ENCODE measurements around the gene PCARE. TPM values are rescaled to one million over a fixed set of nuclear protein-coding genes. Genes with fewer than 3 reads are reported as not detected.
"Not testable (repeated sequence)": the region's sequence is repeated elsewhere in the genome, so short reads cannot be mapped to it uniquely, and the experiment has no call there.

Gene PCARE
- total RNA-seq, 1 donor from 2014 or later, result not detected

DNA sequence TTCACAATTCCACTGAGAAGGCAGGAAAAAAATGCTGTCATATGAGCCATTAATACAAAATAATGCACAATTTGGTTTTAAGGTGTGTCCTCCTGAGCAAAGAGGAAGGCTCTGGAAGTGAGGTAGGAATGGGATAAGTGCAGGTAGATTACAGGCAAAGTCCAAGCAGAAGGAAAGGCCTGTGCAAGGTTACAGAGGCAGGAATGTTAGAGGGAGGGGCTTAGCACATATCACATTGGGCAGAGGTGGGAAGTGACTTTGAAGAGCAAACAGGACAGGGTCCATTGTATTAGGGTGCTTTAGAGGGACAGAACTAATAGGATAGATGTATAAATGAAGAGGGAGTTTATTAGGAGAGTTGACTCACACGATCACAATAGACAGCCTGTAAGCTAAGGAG is 26.2 kb upstream of the PCARE start:
- DNase-seq (ENCODE audit: low spot score in 2 of 2) (no peak), FAIRE-seq (no peak)

DNA sequence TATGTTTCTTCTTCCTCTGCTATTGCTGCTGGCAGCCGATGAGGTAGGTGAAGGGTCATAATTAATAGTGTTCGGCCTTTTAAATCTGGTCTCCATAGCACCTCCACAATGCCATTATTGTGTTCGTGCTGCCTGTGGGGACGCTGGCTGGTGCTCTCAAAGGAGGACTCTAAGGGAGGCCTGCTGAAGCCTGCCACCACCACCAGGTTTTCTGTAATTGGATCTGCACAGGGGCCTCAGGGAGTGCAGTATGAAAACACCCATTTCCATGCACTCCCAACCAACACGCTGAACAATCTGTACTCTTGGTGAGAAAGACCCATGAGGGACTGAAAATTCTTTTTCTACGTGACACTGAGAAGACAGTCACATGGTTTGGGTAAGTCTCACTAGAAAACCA is 23.2 kb upstream of the PCARE start:
- FAIRE-seq (no peak), DNase-seq (ENCODE audit: low spot score in 2 of 2) (no peak)

DNA sequence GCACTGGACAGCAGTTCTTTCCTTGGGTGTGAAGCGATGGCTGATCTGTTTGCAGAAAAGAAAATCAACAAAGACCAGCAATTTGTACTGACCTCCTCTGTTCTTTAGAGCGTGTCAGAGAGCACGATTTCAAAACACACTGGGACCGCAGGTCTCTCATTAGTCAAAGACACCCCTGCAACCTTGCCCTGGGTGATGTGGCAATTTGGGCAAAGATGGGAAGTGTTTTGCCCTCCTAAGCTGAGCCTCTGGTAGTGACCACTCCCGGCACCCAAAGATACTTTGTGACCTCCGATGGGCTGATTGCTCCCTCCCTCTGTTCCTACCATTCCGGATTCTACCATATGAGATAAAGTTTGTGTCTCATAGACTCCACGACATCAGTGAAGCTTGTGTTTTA is 22.6 kb upstream of the PCARE start:
- FAIRE-seq (no peak), DNase-seq (ENCODE audit: low spot score in 2 of 2) (no peak)

DNA sequence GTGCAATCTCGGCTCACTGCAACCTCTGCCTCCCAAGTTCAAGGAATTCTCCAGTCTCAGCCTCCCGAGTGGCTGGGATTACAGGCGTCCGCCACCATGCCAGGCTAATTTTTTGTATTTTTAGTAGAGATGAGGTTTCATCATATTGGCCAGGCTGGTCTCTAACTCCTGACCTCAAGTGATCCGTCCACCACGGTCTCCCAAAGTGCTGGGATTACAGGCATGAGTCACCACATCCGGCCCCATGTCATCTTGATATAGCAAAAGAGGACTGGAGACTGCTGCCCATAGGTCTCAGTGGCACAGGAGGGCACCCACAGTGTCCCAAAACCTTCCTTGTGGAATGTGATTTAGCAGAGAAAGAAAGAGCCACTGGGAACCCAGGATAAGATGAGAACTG is 16.0 kb upstream of the PCARE start:
- FAIRE-seq; DNase-seq (ENCODE audit: low spot score in 2 of 2): not testable (repeated sequence)

DNA sequence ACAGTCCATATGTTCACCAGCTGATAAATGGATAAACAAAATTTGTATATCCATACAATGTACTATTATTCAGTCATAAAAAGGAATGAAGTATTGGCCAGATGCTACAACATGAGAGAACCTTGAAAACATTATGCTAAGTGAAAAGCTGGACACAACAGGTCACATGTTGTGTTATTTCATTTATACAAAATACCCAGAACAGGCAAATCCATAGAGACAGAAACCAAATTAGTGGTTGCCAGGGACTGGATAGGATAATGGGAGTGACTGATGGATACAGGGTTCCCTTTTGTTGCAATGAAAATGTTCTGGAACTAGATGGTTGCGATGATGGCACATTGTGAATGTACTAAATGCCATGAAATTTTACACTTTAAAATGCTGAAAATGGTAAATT is 10.2 kb upstream of the PCARE start:
- FAIRE-seq (no peak), DNase-seq (ENCODE audit: low spot score in 2 of 2) (no peak)

DNA sequence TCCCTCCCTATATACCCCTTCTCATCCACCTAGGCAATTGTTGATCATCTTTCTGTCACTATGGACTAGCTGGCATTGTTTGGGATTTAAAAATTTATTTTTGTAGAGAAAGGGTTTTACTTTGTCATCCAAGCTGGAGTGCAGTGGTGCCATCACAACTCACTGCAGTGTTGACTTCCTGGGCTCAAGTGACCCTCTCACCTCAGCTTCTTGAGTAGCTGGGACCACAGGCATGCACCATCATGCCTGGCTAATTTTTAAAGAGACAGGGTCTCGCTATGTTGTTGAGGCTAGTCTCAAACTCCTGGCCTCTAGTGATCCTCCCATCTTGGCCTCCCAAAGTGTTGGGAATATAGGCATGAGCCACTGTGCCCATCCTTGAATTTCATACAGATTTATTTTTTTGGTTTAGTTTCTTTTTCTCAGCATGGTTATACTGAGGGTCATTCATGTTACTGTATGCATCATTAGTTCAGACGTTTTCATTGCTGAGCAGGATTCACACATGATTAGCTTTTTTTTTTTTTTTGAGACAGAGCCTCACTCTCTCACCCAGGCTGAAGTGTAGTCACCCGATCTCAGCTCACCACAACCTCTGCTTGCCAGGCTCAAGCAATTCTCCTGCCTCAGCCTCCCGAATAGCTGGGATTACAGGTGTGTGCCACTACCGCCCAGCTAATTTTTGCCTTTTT is 8.6 kb upstream of the PCARE start:
- no peak for FAIRE-seq
- DNase-seq (ENCODE audit: low spot score in 2 of 2), result no peak

DNA sequence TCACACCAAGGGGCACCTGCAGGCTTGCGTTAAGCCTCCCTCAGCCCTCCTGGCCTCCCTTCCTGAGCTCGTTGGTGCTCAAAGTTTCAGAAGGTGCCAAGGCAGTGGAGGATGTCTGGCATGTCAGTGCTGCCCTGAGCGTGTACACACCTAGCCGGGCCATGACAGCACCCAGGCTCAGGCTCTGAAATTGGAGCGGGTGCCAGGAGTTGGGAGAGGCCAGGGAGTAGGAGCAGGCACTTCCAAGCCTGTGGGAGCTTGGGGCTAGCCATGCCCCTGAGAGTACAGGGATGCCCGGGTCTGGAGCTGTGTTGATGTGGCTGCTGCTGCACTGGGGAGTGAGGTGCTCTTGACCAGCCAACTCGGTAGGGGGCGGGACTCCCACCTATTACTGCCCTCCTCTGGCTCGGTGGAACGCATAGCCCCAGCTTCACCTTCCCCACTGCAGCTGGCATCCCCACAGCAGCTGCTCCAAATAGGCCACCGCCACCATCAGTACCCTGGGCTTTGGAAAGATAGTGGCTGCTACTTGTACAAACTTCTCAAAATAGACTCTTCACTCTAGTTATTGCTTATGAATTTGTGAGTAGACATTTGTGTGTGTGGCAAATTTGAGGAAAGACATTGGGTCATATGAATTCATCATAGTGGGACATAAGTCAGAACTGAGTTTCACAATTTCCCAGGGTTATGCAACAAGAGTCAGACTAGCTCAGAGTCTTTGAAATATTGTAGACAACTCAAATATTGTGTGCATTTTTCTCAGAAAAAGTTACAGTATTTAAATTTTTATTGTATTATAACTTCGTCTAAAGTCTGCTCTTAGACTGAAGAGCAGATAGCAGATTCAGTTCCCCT is 6.8 kb upstream of the PCARE start:
- FAIRE-seq, result no peak
- no peak for DNase-seq (ENCODE audit: low spot score in 2 of 2)

DNA sequence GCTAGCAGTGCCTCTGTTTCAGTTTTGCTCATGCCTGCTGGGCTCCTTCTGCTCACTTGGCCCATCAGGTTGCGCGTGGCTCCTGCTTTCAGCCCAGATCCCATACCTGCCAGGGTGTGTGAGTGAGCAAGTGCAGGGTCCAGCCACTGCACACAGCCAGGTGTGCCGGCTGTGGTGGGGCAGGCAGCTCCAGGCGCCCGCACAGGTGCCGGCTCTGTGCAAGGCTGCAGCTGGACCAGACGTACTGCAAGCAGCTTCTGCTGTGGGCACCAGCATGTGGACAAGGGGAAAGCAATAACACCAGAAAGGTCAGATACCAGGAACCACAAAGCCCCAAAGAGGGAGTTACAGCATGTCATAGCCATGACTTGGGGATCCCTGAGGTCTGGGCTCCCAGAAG is 5.6 kb upstream of the PCARE start:
- FAIRE-seq (no peak), DNase-seq (ENCODE audit: low spot score in 2 of 2) (no peak)

DNA sequence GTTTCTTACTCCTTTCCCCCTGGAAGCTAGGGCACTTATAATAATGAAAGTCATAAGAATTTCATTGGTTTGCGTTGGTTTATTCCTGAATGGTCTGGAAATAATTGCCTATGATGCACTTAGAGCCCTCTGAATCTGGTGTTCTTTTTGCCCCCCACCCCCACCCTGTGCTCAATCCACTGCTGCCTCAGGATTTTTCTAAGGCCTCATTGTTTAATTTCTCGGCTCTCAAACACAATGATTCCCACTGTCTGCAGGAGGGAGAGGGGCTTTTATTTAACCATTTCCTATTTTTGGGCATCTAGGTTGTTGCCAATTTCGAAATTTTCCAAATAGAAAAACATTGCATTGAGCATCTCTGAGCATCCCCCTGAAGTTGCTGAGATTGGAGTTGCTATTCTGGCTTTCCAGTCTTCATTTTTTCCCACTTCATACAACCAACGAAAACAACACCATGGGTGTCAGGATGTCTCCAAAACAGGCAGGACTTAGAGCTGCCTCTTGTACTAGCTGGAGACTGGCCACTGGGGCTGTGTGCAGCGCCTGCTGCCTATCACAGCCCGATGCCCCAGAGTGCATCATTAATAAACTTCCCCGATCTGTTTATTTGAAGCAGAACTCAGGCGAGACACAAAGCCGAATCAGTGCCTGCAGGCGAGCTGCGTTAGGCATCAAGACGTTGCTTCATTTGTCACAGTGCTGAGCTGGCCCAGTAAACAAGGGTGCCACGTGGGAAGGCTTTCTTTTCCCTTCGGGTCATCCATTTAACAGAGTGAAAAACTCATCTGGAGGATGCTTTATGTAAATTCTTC is 1.8 kb upstream of the PCARE start:
- DNase-seq (ENCODE audit: low spot score in 2 of 2), result peak; percentile 32 to 61

DNA sequence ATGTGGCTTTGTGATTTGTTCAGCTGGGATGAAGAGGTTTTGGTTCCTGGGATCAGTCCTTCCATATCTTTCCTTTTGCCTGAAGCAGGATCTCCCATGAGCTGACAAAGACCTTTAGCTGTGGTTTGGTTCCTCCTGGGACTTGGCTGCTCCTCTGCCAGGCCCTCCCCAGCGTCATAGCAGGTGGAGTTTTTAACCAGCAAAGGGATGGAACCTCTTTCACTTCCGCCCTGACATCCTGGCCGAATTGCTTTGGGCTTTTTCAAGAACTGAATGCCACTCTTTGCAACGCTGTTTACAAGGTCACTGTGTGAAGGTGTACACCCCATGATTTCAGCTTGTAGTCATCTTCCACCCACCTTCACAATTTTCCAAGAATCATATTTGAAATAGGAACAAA is 390 bp downstream of the PCARE start:
- no peak for FAIRE-seq

More for the DNA sequence above, 1.8 kb upstream of the PCARE start:
- FAIRE-seq, result no peak

DNA sequence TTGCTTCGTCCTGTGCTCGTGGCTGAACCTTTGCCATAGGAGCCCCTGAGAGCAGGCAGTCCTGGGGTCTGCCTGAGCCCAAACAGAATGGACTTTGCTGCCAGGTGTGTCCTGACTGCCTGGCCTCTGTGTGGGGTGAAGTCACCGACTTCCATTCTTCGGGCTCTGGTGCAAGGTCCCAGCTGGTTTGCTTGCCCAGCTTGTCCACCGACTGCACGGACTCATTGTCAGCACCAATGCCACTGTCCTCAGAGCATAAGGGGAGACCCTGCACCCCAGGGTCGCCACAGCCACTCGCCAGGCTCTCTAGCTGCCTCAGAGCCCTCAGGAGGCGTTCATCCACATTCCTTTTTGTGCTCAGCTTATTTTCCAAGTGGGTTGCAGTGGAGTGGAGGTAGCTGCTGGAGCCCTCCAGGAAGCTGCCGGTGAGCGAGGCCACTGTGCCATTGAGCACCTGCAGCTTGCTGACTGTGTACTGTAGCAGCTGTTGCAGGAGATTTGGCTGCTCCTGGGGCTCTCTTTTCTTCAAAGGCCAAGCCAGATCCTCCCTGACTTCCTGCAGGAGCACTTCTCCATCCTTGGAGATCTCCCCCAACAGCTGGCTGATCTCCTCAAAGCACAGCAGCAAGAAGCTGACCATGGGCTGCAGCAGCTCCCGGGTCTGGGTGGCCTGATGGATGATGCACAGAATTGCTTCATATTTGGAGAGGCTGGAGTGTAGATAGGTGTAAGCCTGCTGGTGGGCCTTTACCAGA is 1.2 kb downstream of the PCARE start:
- DNase-seq (ENCODE audit: low spot score in 2 of 2), result no peak
- no peak for FAIRE-seq

More for the DNA sequence above, 390 bp downstream of the PCARE start:
- no peak for DNase-seq (ENCODE audit: low spot score in 2 of 2)

DNA sequence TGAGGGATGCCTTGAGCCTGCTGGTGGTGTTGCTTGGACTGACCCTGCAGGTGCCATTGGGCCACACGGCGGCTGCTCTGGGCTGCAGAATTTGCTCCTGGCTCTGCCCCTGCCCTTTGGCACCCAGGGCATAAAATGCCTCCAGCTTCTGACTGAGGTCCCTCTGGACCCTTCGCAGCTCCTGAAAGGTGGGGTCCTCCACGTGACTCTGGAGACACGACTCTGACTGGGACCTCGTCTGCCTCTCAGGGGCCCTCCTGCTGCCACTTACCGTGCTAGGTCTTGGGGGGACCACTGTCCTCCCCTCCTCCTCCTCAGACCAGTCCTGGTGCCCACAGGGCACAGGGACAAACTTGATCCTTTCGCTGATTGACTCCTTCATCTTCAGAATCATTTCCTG is 2.1 kb downstream of the PCARE start:
- DNase-seq (ENCODE audit: low spot score in 2 of 2) (no peak), FAIRE-seq (no peak)

DNA sequence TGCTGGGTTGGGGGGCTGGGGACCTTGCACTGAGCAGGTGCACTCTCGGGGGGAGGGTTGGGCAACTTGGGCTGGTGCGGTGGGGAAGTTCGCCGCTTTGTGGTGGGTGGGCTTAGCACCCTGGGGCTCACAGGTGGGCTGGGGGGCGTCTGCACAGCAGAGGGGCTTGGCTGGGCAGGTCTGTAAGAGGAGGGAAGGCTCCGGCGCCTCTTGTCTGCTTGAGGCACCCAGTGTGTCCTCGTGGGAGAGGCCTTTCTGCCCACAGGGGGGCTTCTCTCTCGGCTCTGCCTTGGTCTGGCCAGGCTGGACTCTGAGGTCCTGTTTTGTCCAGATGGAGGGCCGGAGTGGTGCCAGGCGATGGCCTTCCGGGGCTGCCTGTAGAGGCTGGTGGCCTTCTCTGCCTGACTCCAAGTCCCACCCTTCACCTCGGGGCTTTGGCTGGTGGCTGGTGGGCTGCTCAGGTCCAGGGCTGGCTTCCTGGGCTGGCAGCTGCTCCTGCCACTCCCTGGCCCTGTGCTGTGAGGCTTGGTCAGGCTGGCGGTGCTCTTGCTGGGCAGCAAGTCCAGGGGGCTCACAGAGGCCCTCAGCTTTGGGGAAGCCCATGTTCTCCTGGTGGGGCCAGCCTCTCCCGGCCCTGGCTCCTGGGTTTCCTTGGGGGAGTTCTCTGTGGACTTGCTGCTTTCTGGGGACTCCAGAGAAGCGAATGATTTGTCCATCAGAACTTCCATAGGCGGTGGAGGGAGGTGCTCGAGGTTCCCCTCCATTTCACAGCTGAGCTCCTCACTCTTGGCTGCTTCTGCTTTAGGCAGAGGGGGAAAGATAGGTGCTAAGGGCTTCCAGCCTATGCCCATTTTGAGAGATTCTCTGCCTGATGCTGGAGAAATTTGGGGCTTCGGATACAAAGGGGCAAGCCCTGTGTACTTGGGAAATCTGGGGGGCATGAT is 3.0 kb downstream of the PCARE start:
- DNase-seq (ENCODE audit: low spot score in 2 of 2) (no peak), FAIRE-seq (no peak)

DNA sequence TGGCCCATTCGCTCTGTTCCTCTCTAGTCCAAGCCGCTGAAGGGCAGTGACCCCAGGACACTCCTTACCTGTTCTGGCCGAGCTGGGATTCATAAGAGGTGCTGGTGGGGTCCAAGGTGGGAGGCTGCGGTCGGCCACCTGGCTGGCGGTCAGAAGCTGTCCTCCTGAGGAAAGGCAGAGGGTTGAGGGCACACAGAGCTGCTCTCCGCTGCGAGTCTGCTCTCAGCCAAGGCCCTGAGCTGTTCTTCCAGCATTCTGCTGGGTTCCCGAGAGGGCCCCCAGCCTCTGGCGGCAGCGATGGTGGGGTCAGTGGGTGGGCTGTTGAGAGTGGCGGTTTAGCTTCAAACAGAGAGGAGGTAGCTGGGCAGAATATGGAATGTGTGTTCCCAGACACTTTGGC is 3.8 kb downstream of the PCARE start:
- DNase-seq (ENCODE audit: low spot score in 2 of 2), result no peak
- FAIRE-seq, result no peak

DNA sequence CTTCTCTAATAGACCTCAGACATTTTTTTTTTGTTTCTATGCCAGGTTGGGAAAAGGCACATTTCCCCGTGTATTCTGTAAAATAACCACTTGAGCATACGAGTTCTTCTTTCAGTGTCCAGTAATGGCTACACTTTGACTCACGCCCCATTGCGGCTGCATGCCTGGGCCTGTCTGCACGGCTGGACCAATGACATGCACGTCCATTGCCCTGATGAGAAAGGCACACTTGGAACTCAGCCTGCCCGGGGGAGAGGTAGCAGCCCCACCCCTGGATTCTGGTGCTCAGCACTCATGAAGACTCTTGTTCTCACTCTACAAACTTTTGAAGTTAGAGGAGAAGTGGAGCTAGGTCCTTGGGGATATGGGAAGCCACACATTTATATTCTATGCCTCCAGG is 5.8 kb downstream of the PCARE start:
- FAIRE-seq (no peak), DNase-seq (ENCODE audit: low spot score in 2 of 2) (no peak)

DNA sequence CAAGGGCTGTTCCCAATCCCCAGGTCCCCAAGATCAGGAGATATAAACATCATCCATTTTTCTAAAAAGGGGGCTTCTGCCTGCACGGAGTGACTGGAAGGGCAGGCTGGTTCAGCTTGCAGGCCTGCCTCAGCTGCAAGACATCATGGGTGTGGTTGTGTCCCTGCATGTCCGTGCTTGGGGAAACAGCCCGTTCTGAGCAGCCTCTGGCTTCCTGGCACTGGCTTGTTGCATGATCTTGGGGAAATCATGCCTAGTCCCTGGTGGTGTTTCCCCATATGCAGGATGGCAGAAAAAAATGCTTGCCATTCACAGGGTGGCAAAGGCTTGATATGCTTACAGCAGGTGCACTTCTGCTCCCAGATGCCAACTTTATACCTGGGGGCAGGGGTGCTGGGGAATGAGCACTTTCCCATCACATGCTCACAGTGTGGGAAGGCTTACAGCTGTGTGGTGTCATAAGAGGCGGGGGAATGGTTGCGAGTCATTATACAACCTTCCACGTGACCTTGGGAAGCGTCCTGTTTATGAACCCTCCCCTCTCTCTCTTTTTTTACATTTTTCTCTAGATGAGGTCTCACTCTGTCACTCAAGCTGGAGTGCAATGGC is 7.2 kb downstream of the PCARE start:
- DNase-seq (ENCODE audit: low spot score in 2 of 2), result no peak
- no peak for FAIRE-seq

DNA sequence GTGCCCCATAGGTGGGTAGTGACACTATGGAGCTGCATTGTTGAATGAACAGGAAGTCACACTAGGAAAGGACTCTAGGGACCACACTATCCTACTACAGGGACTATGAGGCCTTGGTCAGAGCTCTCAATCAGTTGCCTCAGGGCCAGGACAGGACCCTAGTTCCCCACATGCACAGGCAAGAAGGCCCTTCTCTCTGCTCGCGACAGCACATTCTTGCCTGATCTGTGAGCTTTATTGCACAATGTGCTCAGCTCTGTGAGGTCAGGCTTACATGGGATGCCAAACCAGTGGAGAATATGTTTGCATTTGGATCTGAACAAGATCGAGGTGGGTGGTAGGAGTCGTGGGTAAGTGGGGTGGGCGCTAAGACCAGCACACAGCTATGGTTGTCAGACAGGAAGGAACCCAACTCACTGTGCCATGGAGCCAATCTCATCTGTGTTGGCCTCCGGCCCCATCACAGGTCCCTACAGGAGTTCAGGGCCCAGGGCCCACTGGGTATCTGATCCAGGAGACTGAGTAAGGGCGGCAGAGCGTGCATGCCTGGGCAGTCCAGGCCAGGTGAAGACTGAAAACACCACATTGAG is 8.0 kb downstream of the PCARE start:
- FAIRE-seq (no peak), DNase-seq (ENCODE audit: low spot score in 2 of 2) (no peak)

DNA sequence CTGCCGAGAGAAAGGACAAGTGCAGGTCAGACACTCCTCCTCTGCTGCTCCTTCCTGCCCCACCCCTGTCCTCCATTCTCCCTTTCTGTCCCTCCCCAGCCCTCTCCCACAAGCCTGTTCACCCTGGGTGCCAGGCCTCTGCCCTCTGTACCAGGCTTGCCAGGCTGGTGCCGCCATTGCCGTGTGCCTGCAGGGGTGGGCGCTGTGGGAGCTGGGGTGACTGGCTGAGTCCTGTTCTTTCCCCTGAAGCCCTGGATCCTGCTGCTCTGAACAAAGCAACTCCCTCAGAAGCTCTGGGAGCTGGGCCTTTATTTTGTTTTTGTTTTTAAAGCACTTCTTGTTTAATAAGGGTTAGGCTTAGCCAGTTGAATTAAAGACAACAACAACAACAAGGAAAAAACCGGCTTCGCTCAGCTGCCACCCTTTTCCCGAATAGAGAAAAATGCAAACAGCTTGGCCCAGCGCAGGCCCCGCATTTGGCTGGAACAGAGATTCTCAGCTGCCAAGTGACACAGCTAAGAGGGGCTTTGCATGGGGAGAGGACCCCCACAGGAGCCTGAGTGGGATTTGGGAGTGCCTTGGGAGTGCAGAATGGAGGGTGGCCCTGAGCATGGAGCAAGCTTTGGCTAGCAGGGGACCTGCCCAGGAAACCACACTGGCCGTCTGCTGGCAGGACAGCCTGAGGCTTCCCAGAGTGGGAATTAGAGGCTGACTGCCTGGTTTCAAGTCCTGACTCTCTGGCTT is 9.1 kb downstream of the PCARE start:
- FAIRE-seq, result no peak
- DNase-seq (ENCODE audit: low spot score in 2 of 2), result peak; percentile 39 to 40
